Stomach (tissue), 4 donors: Measurements from ENCODE around the gene TM9SF1.

Experiments used
- CTCF ChIP-seq, 7 experiments: fragments of 450-650 bp in 4 of 7; fragments of 200-600 bp in 3 of 7; sonication (generic) in 3 of 7; IDR thresholded peaks; one replicate each; pipeline ENCODE4 v1.5.1; 2016 to 2019; ENCODE audit warnings: antibody characterized with exemption in 7 of 7, control low read depth in 2 of 7, mild to moderate bottlenecking in 1 of 7
- EP300 ChIP-seq: sonication (generic); formaldehyde crosslinking; IDR thresholded peaks from one replicate; pipeline ENCODE4 v1.6.1; 2017; ENCODE audit warnings: antibody characterized with exemption
- POLR2A ChIP-seq, 4 donors: fragments of 450-650 bp; IDR thresholded peaks; one replicate each; pipeline ENCODE4 v1.6.1; 2016; ENCODE audit warnings: antibody characterized with exemption in 4 of 4, control low read depth in 2 of 4, mild to moderate bottlenecking in 1 of 4, moderate library complexity in 1 of 4
- POLR2AphosphoS5 ChIP-seq, 3 donors: sonication (generic); formaldehyde crosslinking; IDR thresholded peaks; one replicate each; pipeline ENCODE4 v1.6.1; 2016; ENCODE audit warnings: antibody characterized with exemption in 3 of 3

GRCh38 chr14:24213866-24214662 is 18.8 kb upstream of the TM9SF1 start:
- TF ChIP-seq CTCF (IDR thresholded peaks at IDR 0.05) (no peak), EP300 (no peak), POLR2A (IDR thresholded peaks at IDR 0.05) (no peak), POLR2AphosphoS5 (IDR thresholded peaks at IDR 0.05) (no peak)
